ENCODE results near the gene NRG4.

DNA sequence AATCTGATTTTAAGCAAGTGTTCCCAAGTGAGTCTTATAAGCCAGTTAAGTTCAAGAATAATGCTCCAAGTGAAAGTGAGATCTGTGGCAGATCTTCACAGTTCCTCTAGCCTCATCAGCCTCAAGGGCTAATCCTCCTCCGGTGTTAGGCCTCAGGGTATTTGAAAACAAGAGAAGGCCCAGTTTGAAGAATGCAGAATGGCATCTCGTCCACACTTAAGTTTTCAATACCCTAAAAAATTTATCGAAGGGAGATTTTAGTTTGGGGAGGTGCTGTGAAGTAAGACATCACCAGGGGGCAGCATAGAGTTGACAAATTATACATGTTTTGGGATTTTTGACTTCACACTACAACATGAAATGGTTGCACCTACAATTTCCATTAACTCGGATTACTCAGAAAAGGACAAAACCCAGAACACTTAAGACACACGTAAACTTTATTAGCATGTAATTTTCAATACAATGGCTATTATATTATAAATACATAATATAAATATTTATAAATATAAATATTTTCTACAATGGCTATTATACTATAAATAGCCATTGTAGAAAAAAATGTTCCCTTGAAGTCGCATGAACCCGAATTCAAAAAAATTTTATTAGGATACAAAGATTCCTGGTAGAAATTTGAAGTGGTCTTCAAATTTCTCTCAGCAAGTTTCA lies 45.2 kb upstream of the NRG4 start:
- TF ChIP-seq, protein P1, sequence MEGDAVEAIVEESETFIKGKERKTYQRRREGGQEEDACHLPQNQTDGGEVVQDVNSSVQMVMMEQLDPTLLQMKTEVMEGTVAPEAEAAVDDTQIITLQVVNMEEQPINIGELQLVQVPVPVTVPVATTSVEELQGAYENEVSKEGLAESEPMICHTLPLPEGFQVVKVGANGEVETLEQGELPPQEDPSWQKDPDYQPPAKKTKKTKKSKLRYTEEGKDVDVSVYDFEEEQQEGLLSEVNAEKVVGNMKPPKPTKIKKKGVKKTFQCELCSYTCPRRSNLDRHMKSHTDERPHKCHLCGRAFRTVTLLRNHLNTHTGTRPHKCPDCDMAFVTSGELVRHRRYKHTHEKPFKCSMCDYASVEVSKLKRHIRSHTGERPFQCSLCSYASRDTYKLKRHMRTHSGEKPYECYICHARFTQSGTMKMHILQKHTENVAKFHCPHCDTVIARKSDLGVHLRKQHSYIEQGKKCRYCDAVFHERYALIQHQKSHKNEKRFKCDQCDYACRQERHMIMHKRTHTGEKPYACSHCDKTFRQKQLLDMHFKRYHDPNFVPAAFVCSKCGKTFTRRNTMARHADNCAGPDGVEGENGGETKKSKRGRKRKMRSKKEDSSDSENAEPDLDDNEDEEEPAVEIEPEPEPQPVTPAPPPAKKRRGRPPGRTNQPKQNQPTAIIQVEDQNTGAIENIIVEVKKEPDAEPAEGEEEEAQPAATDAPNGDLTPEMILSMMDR (IDR thresholded peaks at IDR 0.05): peak in 5 of 6 experiments; percentile 55 to 69 (median 60)
- TF ChIP-seq EP300 (IDR thresholded peaks at IDR 0.05) (no peak), POLR2A (IDR thresholded peaks at IDR 0.05) (no peak), POLR2AphosphoS5 (IDR thresholded peaks at IDR 0.05) (no peak)

All from upper lobe of left lung (tissue), 4 donors.